A673 (cell line): ENCODE data around the gene KIF7. TPM values are rescaled to one million over a fixed set of nuclear protein-coding genes. Genes with fewer than 3 reads are reported as not detected.

Experiments used
- BruUV-seq: library from RNA; stranded (reverse); fragments of 400-500 nt; replicated peaks from 2 replicates; lab custom pipeline; 2021; lab: Mats Ljungman, UMichigan
- CTCF ChIA-PET: fragments of 300-600 bp; sonication (Branson Sonifier 250); formaldehyde crosslinking; loops from one replicate; lab custom pipeline; 2022; ENCODE audit warnings: antibody characterized with exemption; lab: Charles Lee
- POLR2A ChIA-PET: fragments of 300-600 bp; sonication (Branson Sonifier 250); formaldehyde crosslinking; loops from one replicate; lab custom pipeline; 2022; ENCODE audit warnings: antibody characterized with exemption; ENCODE audit not compliant: low non-redundant PET; lab: Charles Lee
- DNase-seq: peaks from one replicate; pipeline ENCODE4 v3.0.0-alpha.2; 2015; ENCODE audit warnings: low spot score
- H3K27ac ChIP-seq: fragments of 200-600 bp; sonication (generic); 2 replicates; pipeline ENCODE4 v1.5.1; 2016; ENCODE audit warnings: mixed run types, low read depth, mild to moderate bottlenecking, mixed read lengths, antibody characterized with exemption, low read length; ENCODE audit not compliant: poor library complexity, severe bottlenecking
- H3K27me3 ChIP-seq: fragments of 200-600 bp; sonication (generic); replicated peaks from 2 replicates; pipeline ENCODE4 v1.6.1; 2017; ENCODE audit warnings: mixed run types, low read depth, mild to moderate bottlenecking, mixed read lengths, antibody characterized with exemption, low read length; ENCODE audit not compliant: insufficient read depth, poor library complexity
- H3K36me3 ChIP-seq: fragments of 200-600 bp; sonication (generic); 2 replicates; pipeline ENCODE4 v1.6.1; 2016; ENCODE audit warnings: mixed run types, mild to moderate bottlenecking, mixed read lengths, antibody characterized with exemption, low read length; ENCODE audit not compliant: insufficient read depth, poor library complexity, severe bottlenecking
- H3K4me1 ChIP-seq: fragments of 200-600 bp; sonication (generic); 2 replicates; pipeline ENCODE4 v1.6.1; 2017; ENCODE audit warnings: mixed run types, mild to moderate bottlenecking, mixed read lengths, antibody characterized with exemption, low read length; ENCODE audit not compliant: insufficient read depth, poor library complexity, severe bottlenecking
- H3K4me3 ChIP-seq: fragments of 200-600 bp; sonication (generic); 2 replicates; pipeline ENCODE4 v1.5.1; 2016; ENCODE audit warnings: low read depth, mixed run types, mild to moderate bottlenecking, mixed read lengths, low read length; ENCODE audit not compliant: poor library complexity, severe bottlenecking
- H3K9me3 ChIP-seq: fragments of 200-600 bp; sonication (generic); 2 replicates; pipeline ENCODE4 v1.6.1; 2016; ENCODE audit warnings: mixed run types, low read depth, mild to moderate bottlenecking, mixed read lengths, antibody characterized with exemption, low read length; ENCODE audit not compliant: poor library complexity, severe bottlenecking
- CTCF ChIP-seq: fragments of 300-800, 200-600 bp; sonication (generic); conservative IDR thresholded peaks from 2 replicates; pipeline ENCODE4 v1.5.1; 2017; ENCODE audit warnings: low read depth, mild to moderate bottlenecking, antibody characterized with exemption, low read length, moderate library complexity, mixed read lengths
- EZH2 ChIP-seq: fragments of 200-600 bp; sonication (generic); IDR thresholded peaks from 2 replicates; pipeline ENCODE4 v1.6.1; 2017; ENCODE audit warnings: borderline replicate concordance, low read depth, mild to moderate bottlenecking, mixed read lengths, antibody characterized with exemption, low read length; ENCODE audit not compliant: poor library complexity, severe bottlenecking
- intact Hi-C: fragments of 100-400 bp; cut with micrococcal nuclease; formaldehyde crosslinking; loops from one replicate; pipeline ENCODE4 v1.10.0; 2022; ENCODE audit not compliant: unreplicated experiment
- total RNA-seq: library from RNA; stranded (reverse); gene quantifications from 2 replicates; pipeline ENCODE4 v1.2.3, GENCODE V29; 2021

Gene KIF7
- total RNA-seq, 1 experiment from 2014 or later: 9.5 TPM

GRCh38 chr15:89631902-89632264, 23.4 kb downstream of the KIF7 start:
- no peaks in the 10 kb centered on the region for H3K27me3 ChIP-seq

GRCh38 chr15:89630974-89631901, 24.0 kb downstream of the KIF7 start:
- no peak for TF ChIP-seq EZH2
- TF ChIP-seq CTCF: no peak

More at GRCh38 chr15:89631902-89632264, 23.4 kb downstream of the KIF7 start:
- DNase-seq: no peak
- intact Hi-C loops: no loop called here
- CTCF ChIA-PET: no interaction called here
- H3K27ac ChIP-seq: no peak overlapping the region
- no TSS peak for BruUV-seq
- no peak overlapping the region for H3K4me3 ChIP-seq
- peaks cover 9% of the 10 kb centered on the region for H3K9me3 ChIP-seq
- peaks cover 68% of the 10 kb centered on the region for H3K36me3 ChIP-seq
- H3K4me1 ChIP-seq: no peaks in the 10 kb centered on the region
- POLR2A ChIA-PET: no interaction called here
- TF ChIP-seq EZH2 (no peak), CTCF (no peak)

GRCh38 chr15:89630260-89630659, 25.0 kb downstream of the KIF7 start:
- Histone ChIP-seq H3K4me3 (no peak overlapping the region), H3K36me3 (peaks cover 85% of the 10 kb centered on the region), H3K27me3 (no peaks in the 10 kb centered on the region), H3K4me1 (no peaks in the 10 kb centered on the region), H3K27ac (no peak overlapping the region), H3K9me3 (peaks cover 9% of the 10 kb centered on the region)
- ChIA-PET POLR2A (no interaction called here), CTCF (no interaction called here)
- DNase-seq: no peak
- intact Hi-C loops: no loop called here
- no TSS peak for BruUV-seq
- TF ChIP-seq EZH2: no peak
- TF ChIP-seq CTCF: no peak

More at GRCh38 chr15:89630974-89631901, 24.0 kb downstream of the KIF7 start:
- intact Hi-C loops: no loop called here
- CTCF ChIA-PET: no interaction called here
- BruUV-seq: no TSS peak
- peak; percentile 22 for DNase-seq
- H3K9me3 ChIP-seq: peaks cover 9% of the 10 kb centered on the region
- peaks cover 75% of the 10 kb centered on the region for H3K36me3 ChIP-seq
- POLR2A ChIA-PET: no interaction called here
- H3K27me3 ChIP-seq: no peaks in the 10 kb centered on the region
- H3K27ac ChIP-seq: no peak overlapping the region
- no peak overlapping the region for H3K4me3 ChIP-seq
- no peaks in the 10 kb centered on the region for H3K4me1 ChIP-seq
